NCI-H2171 (cell line): ENCODE results near the gene PSORS1C2.
A peak's percentile ranks its signal among the peaks of the same experiment; 100 is the strongest.
"Not testable (repeated sequence)": the region's sequence is repeated elsewhere in the genome, so short reads cannot be mapped to it uniquely, and the experiment has no call there.

Experiments
- DNase-seq: peaks from one replicate; lab custom pipeline; 2025; lab: John Stamatoyannopoulos, UW

PSORS1C2 gene

DNA sequence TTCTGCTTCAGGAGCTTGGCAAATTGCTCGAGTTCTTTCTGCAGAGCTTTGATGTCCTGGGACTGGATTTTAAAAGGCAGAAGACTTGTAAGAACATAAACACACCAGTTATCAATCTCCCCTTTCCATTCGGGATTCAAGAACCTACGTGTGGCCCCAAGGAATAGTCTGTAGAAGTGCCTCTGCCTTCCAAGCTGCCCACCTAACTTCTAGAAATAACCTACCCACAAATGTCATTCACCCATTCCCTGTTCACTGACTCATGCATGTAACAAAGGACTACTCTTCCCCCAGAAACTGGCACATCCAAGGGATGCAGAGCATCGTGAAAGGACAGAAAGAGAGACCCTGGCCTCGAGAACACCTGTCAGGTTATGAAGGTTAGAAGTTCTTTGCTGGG, 27.1 kb upstream of the PSORS1C2 start:
- no peak for DNase-seq

DNA sequence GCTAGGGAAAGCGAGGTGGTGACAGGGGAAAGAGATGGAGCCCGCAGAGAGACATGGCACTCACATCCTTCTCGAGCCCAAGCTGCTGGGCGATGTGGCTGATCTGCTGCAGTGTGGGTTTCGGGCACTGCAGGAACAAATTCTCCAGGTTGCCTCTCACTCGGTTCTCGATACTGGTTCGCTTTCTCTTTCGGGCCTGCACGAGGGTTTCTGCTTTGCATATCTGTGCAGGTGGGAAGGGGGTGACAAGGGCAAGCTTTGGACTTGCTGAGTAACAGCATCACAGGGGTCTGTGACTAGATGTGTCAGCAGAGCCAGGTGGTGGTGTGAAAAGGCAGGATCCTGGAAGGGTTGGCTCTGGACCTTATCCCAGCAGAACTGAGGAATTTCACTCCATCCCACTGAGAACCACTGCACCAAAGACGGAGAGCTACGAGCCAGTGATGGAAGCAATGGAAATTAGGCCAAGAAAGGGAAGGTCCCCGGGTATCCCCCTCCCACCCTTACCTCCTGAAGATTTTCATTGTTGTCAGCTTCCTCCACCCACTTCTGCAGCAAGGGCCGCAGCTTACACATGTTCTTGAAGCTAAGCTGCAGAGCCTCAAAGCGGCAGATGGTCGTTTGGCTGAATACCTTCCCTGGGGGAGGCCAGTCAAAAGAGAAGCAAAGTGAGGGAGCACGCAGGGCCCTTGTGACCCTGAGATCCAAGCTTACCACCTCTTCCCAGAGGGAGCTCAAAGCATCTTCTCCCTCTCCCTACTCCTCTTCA, 26.4 kb upstream of the PSORS1C2 start:
- DNase-seq, result not testable (repeated sequence)

DNA sequence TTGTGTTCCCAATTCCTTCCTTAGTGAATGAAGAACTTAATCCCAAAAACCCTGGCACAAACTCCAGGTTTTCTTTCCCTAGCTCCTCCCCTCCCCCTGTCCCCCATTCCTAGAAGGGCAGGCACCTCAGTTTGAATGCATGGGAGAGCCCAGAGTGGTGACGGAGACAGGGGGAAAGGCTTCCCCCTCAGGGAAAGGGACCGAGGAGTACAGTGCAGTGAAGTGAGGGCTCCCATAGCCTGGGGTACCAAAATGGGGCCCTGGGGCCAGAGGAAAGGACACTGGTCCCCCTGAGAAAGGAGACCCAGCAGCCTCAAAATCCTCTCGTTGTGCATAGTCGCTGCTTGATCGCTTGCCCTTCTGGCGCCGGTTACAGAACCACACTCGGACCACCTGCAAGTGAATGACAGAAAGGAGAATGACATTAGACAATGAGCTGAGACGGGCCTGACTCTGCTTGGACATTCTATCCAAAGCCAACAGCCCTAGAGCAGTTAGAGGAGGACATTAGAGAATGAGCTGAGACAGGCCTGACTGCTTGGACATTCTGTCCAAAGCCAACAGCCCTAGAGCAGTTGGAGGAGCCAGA, 25.7 kb upstream of the PSORS1C2 start:
- DNase-seq, result not testable (repeated sequence)

DNA sequence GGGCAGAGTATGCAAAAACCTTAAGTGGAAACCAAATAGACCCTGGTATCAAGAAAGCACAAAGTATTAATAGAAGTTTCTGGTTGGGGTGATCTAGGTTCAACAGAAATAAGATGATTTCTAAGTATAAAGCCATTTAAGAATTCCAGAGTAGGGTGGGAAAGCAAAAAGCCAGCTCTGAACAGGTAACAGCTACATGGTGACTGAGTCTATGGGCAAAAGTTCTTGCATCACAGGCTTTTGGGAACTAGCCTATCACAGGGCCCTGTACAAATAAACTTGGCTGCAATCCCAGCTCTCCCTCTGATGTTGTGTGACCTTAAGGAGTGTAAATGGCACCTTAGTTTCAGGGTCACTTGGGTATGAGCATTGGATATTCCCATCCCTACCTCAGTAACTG, 25.1 kb upstream of the PSORS1C2 start:
- DNase-seq, result no peak

DNA sequence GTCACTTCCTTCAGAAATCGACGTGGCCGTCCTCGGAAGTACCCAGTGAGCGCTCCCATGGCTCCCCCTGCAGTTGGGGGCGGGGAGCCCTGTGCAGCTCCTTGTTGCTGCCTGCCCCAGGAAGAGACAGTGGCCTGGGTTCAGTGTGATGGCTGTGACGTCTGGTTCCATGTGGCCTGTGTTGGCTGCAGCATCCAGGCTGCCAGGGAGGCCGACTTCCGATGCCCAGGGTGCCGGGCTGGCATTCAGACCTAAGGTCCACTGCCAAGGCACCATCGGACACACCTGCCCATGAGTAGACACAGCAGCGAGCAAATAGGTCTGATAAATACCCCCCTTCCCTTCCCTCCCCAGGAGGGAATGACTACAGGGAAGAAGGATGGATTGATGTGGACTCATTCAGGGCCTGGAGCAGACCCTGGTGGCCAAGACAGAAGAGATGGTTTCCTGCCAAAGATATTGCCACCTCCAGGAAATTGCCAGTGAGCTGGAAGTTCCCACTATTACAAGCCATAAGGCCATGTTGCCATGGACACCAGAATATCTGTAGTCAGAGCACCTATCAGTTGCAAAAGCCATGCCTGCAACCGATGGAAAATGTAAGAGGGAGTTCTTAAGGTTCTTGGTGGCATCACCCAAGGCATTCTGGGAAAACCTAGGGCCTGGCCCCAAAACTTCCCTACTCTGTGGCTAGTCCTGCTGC, 23.7 kb upstream of the PSORS1C2 start:
- no peak for DNase-seq

DNA sequence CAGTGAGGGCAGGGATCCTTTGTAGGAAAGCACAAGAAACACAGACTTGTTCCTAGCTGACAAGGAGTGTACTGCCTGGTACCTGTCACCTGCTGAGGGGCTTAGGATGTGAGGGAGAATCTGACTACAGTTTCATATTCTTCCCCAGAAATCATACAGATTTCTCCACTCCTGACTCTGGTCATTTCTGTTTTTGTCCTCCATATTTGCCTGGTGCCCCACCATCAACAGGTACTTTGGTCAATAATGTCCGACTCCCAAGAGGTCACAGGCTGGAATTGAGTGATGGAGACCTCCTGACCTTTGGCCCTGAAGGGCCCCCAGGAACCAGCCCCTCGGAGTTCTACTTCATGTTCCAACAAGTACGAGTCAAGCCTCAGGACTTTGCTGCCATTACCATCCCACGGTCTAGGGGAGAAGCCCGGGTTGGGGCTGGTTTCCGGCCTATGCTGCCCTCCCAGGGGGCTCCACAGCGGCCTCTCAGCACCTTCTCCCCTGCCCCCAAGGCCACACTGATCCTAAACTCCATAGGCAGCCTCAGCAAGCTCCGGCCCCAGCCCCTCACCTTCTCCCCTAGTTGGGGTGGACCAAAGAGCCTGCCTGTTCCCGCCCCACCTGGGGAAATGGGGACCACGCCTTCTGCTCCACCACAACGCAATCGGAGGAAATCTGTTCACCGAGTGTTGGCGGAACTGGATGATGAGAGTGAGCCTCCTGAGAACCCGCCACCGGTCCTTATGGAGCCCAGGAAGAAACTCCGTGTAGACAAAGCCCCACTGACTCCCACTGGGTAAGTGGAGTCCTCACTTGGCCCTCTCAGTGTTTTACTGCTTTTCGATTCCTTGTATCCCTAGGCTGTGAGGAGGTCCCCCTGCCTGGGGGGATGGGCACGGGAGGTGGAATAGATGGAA, 22.6 kb upstream of the PSORS1C2 start:
- no peak for DNase-seq

DNA sequence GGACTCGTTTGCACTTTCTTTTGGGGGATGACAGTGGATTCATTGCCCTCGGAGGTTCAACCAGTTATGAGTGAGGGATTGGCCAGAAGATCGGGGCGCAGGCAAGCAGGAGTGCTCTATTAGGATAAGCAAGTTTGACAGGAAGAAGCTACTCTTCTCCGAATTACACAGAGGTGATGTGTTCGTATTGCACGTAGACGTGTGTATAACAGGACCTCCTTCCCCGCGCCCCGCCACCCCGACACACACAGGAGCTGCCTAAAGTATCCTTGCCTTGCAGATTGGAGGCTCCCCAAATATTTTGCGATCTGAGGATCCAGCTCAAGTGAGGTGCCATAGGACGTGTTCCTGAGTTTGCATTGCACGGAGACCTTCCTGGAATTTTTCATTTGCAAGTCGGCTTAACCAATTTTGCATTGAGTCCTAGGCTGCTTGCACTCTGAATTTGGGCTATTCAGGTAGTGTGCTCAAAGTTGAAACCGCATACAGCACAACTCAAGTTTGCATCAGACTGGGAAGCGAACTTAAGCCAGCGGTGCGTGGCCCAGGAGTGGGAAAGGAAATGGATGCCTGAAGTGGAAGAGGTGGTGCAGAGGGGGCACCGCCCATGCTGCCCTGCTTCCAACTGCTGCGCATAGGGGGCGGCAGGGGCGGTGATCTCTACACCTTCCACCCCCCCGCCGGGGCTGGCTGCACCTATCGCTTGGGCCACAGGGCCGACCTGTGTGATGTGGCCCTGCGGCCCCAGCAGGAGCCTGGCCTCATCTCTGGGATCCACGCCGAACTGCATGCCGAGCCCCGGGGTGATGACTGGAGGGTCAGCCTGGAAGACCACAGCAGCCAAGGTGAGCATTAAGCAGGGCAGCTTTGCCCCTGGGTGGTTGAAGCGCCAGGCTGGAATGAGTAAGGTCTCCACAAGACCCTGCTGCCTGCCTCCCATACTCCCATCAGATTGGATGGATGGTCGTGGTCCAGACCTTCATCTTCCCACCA, 20.3 kb upstream of the PSORS1C2 start:
- DNase-seq, result no peak

DNA sequence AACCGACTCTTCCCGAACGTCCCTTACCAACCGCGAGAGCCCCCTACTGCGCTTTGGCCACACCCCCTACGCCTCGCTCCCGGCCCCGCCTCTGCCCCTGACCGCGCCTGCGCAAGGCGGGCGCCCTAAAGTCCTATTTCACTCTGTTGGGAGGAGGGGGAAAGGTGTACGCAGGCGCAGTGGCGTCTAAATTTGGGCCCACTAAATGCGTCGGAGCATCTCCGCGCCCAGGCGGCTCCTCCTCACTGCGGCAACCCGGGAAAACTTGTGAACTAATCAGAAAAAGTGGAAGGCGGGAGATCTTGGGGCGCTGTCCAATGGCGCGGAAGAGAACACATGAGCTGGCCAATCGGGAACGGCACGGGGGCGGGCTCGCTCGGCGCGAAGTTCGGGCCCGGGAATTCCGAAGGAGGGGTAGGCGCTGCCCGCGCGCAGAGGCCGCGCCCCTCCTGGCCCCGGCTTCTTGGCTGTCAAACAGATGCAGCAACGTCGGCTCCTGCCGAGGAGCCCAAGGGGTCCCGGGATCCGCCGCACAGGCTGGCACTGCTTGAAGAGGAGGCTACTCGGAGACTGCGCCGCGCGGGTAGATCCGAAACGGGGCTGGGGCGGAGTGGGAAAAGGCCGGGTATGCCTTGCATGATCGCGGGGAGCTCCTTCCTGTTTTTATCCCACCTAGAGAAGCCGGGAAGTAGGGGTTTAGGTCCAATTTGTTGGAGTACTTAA, 19.4 kb upstream of the PSORS1C2 start, which contains the start of gene TCF19:
TSS of gene TCF19 (plus strand) at position 450 of the 723 bp plus-strand sequence. CDS start 881 bp downstream, outside the sequence.
- peak; percentile 98 for DNase-seq

DNA sequence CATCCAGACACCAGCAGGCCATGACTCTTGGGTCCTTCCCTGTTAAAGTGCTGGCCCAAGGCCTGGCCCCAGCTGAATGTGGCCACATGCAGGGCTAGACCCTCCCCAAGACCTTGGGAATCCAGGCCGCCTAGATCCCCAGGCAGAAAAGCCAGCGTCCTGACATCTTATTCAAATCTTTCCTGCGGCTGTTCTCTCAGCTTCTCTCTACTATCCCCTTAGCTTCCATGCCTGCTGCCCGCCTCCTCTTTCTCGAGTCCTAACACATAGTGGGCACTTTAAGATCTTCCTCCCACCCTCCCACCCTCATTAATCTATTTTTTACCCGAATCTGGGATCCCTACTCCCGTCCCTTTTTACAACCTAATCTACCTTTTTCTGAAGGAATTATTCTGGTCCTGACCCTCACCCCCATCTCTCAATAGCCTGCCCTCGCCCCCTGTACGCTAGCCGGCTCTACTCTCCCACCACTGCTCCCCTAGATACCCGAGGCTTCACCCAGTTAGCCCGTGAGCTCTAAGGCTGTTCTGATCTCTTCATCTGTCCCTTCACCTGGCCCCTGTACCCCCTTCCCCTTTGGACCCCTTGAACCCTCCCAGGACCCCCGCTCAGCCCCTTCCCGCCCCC, 18.8 kb upstream of the PSORS1C2 start, which contains the start of gene CCHCR1:
TSS of gene CCHCR1 (minus strand) at position 290 of the 627 bp plus-strand sequence. CDS start at position 88, 202 bp downstream.
- no peak for DNase-seq

DNA sequence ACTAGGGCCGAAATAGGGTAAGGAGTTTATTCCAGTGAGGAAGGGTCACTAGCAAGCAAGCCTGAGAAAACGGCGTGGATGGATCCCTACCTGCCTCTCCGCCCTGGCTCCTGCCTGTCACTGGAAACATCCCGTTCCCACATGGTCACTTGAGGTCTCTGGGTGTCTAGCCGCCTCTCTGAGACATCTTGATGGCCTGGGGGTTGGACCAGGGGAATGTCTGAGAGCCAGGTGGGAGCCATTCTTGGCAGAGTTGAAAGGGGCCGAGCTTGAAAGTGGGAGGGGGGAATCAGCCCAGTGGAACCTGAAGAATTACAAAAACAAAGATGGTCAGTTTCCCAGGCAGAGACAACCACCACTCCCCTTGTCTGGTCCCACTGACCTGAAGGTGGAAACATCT, 17.8 kb upstream of the PSORS1C2 start:
- no peak for DNase-seq

DNA sequence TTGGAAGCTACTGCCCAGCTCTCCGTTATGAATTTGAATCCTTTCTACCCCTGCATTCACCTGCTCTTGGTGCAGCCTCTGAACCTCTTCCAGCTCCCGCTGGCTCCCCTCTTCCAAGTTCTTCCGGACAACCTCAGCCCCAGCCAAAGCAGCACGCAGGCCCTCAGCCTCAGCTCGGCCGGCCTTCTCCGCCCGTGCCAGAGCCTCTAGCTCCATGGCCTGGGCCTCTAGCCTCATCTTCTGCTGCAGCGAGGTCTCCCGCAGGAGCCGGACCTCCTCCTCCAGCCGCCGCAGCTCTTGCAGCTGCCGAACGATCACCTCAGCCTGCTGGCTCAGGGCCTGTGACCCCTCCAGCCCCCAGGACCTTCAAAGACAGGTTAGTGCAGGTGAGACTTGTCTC, 15.6 kb upstream of the PSORS1C2 start:
- DNase-seq, result no peak

DNA sequence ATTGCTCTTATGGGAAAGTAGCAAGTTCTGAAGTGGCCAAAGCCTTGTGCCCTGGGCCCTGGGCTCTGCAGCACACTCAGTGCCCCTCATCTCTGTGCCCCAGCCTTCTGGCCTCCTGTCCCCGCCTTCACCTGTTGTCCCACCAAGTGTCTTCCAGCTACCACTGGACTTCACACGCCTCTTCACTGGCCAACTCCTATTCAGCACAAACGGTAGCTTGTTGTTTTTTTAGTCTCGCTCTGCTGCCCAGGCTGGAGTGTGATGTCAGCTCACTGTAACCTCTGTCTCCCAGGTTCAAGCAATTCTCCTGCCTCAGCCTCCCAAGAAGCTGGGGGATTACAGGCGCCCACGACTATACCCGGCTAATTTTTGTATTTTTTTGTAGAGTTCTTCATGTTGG, 13.9 kb upstream of the PSORS1C2 start:
- DNase-seq, result no peak

DNA sequence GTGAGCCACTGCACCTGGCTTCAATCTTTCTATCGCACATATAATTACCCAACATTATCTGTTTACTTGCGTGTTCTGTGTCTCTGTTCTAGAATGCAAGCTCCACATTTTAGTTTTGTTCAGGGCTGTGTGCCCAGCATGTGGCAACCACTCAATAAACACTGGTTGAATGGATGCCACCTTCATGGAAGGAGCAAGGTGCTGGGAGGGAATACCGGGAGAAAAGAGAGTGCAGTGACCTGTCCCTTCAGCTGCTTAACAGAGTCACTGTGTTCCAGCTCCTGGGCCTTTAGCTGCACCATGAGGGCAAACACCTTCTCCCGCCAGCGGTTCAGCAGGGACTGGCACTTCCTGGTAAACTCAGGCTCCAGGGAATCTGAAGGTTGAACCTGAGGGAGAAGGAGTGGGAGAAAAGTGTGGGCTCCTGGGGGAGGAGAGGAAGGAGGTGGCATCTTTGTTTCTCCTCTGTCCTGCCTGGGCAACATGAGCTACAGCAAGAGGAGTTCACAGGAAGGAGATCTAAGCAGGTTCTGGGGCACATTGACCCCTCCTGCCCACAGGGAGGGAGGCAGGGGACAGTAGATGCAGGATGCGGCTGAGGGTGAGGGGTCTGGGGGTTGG, 11.1 kb upstream of the PSORS1C2 start:
- no peak for DNase-seq

DNA sequence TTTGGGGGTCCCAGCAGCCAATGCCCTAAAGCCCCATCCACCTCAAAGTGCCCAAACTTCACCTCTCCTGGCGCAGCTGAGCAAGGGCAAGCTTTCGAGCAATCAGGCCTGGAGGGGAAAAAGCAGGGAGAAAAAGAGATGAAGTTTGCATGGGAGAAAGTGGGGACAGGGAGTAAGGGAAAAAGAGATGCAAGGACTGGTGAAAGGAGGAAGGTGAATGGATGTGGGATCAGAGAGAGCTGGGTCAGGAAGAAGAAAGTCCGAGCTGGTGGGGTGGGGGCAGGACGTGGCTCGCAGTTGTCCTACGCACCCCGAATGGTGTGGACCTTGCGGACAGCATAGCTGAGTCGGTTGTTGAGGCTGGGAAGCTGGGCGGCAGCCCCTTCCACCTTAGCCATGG, 6.5 kb upstream of the PSORS1C2 start:
- DNase-seq, result no peak

DNA sequence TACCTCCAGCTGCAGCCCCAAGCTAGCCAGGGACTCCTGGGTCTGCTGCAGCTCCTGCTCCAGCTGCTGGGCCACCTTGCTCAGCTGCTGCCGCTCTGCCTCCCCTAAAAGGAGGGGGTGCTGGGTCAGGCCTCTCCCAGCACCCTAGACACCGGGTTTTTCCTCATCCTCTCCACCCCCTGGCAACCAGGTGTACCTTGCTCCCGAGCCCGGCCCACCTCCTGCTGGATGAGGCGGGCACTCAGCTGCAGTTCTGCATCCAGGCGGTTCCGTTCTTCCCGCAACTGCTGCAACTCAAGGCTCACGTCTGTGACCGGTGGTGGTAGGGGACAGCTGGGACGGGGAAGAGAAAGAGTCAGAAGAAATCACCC, 6.1 kb upstream of the PSORS1C2 start:
- DNase-seq, result no peak

DNA sequence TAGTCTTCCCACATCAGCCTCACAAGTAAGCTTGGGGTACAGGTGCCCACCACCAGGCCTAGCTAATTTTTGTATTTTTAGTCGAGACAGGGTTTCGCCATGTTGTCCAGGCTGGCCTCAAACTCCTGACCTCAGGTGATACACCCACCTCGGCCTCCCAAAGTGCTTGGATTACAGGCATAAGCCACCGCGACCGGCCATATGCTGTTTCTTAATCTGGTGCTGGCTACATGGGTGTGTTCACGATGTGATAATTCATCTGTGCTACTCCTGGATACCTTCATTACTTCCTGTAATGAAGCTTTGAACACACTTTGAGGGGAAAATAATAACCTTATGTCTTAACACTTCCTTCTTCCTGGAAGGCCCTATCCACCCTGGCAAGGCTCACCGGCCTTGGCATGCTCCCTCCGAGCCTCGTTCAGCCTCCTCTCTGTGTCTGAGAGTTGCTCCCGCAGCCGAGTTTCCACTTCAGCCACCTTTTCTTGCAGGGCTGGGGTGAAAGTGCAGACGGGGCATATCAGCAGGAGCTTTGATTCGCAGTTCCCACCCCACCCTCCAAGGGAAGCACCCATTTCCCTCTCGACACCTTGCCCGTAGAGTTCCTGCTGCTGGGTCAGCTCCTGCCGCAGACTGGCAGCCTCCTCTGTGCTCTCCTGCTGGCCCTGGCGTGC, 5.6 kb upstream of the PSORS1C2 start:
- DNase-seq, result no peak

DNA sequence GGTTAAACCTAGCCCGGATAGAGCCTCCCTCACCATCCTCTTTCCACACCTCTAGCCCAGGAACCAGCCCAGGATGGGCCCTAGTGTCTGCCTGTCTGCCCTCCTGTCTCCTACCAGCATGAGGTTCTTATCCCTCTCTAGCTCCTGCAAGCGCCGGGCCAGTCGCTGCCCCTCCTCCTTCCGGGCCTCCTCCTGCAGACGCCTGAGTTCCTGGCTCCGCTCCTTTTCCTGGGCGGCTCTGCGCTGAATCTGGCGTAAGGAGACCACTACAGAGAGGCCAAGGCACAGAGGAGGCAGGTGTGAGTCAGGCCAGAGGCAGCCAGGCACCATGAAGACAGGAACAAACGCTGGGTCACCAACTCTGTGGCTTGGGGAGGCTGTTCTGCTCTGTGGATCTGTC, 4.3 kb upstream of the PSORS1C2 start:
- no peak for DNase-seq

DNA sequence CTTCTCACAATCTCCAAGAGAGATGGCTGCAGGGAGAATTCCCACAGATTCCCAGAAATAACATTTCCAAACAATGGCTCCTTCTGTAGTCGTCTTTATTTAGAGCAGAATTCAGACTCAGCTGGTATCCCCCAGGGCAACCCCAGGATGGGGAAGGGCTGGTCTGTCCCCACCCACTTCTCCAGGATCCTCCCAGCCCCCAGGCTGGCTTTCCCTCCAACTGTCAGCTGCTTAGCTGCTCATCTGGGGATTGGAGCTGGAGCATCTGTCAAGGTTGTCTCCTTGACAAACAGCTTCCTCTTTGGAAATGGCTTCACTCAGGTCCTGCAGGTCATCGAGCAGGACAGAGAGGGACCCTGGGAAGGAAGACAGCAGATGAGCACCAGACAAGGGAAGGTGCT, 3.5 kb upstream of the PSORS1C2 start:
- DNase-seq, result peak; percentile 8

DNA sequence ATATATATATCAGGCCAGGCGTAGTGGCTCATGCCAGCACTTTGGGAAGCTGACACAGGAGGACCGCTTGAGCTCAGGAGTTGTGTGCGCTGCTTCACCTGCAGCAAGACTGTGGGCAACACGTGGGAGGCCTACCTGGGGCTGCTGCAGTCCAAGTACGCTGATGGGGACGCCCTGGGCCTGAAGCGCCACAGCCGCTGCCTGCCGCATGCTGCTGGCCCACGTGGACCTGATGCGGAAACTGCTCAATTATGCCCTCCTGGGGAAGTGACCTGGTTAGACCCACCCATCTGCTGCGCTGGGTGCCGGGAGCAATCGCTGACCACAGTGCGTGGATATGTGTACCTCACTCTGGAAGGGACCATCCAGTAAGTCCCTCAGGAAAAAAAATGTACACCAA, 1.8 kb upstream of the PSORS1C2 start:
- no peak for DNase-seq
